IMR-90 (cell line): Measurements from ENCODE around the gene RASL11B. TPM values are rescaled to one million over a fixed set of nuclear protein-coding genes. Genes with fewer than 3 reads are reported as not detected.

Source experiments
- ATAC-seq: fragments of 200-7000 bp; cut with Tn5 transposase; 2 replicates; pipeline ENCODE4 v1.9.1; 2020; ENCODE audit warnings: low read depth, mild to moderate bottlenecking, moderate library complexity
- BruUV-seq: library from RNA; stranded (reverse); fragments of 400-500 nt; replicated peaks from 2 replicates; lab custom pipeline; 2021; lab: Mats Ljungman, UMichigan
- CTCF ChIA-PET: fragments of 300-600 bp; formaldehyde crosslinking; extraction: SDS; loops from one replicate; lab custom pipeline; 2021; ENCODE audit warnings: antibody characterized with exemption; lab: Yijun Ruan, JAX
- POLR2A ChIA-PET: fragments of 300-600 bp; sonication (Branson Sonifier 250); formaldehyde crosslinking; loops from one replicate; lab custom pipeline; 2022; ENCODE audit warnings: antibody characterized with exemption; ENCODE audit not compliant: unreplicated experiment; lab: Charles Lee
- DNase-seq: peaks from one replicate; pipeline ENCODE4 v3.0.0; 2013
- H2AFZ ChIP-seq: replicated peaks from 2 replicates; pipeline ENCODE3; 2013; ENCODE audit warnings: low read length, mild to moderate bottlenecking; ENCODE audit not compliant: poor library complexity
- H2AK5ac ChIP-seq: 2 replicates; pipeline ENCODE4 v1.6.1; 2013; ENCODE audit warnings: low read depth, low read length, inconsistent platforms
- H2AK9ac ChIP-seq: replicated peaks from 2 replicates; pipeline ENCODE3; 2013; ENCODE audit warnings: mild to moderate bottlenecking, low read depth, low read length, moderate library complexity; ENCODE audit not compliant: poor library complexity
- H2BK120ac ChIP-seq: 2 replicates; pipeline ENCODE4 v1.6.1; 2013; ENCODE audit warnings: low read depth, low read length, inconsistent platforms
- H2BK15ac ChIP-seq: 3 replicates; pipeline ENCODE4 v1.6.1; 2013; ENCODE audit warnings: low read depth, low read length, inconsistent platforms
- H2BK20ac ChIP-seq: 2 replicates; pipeline ENCODE4 v1.6.1; 2013; ENCODE audit warnings: low read depth, mild to moderate bottlenecking, inconsistent platforms, low read length, moderate library complexity
- H2BK5ac ChIP-seq: 2 replicates; pipeline ENCODE4 v1.6.1; 2013; ENCODE audit warnings: mild to moderate bottlenecking, low read depth, low read length, inconsistent platforms; ENCODE audit not compliant: poor library complexity, severe bottlenecking
- H3K14ac ChIP-seq: replicated peaks from 2 replicates; pipeline ENCODE4 v1.6.1; 2013; ENCODE audit warnings: low read depth, low read length, inconsistent platforms
- H3K18ac ChIP-seq: 2 replicates; pipeline ENCODE4 v1.6.1; 2013; ENCODE audit warnings: low read depth, low read length, control low read depth
- H3K23ac ChIP-seq: 2 replicates; pipeline ENCODE4 v1.6.1; 2013; ENCODE audit warnings: low read depth, low read length, inconsistent platforms
- H3K27ac ChIP-seq: 2 replicates; pipeline ENCODE4 v1.5.1; 2013; ENCODE audit warnings: mild to moderate bottlenecking, control low read depth, low read length; ENCODE audit not compliant: insufficient read depth
- H3K27me3 ChIP-seq: 2 replicates; pipeline ENCODE4 v1.6.1; 2013; ENCODE audit warnings: low read length; ENCODE audit not compliant: control insufficient read depth, insufficient read depth
- H3K36me3 ChIP-seq: 2 replicates; pipeline ENCODE4 v1.6.1; 2013; ENCODE audit warnings: low read length, mixed read lengths; ENCODE audit not compliant: control insufficient read depth, insufficient read depth
- H3K4ac ChIP-seq: 2 replicates; pipeline ENCODE4 v1.6.1; 2013; ENCODE audit warnings: low read depth, low read length, inconsistent platforms
- H3K4me1 ChIP-seq: 2 replicates; pipeline ENCODE4 v1.6.1; 2013; ENCODE audit warnings: low read length, mixed read lengths; ENCODE audit not compliant: control insufficient read depth, insufficient read depth
- H3K4me2 ChIP-seq: 2 replicates; pipeline ENCODE4 v1.6.1; 2013; ENCODE audit warnings: low read depth, mild to moderate bottlenecking, control low read depth, low read length, moderate library complexity
- H3K4me3 ChIP-seq: 2 replicates; pipeline ENCODE4 v1.5.1; 2013; ENCODE audit warnings: low read depth, mild to moderate bottlenecking, control low read depth, low read length, moderate library complexity; ENCODE audit not compliant: insufficient read depth
- H3K56ac ChIP-seq: 2 replicates; pipeline ENCODE4 v1.6.1; 2013; ENCODE audit warnings: low read length, inconsistent platforms; ENCODE audit not compliant: insufficient read depth; ENCODE audit errors: extremely low read depth
- H3K79me1 ChIP-seq, 2 experiments: 2 replicates each; pipeline ENCODE4 v1.6.1; 2013; ENCODE audit warnings: low read length in 2 of 2, inconsistent platforms in 1 of 2, low read depth in 1 of 2
- H3K9ac ChIP-seq: 2 replicates; pipeline ENCODE4 v1.6.1; 2013; ENCODE audit warnings: low read depth, low read length, control low read depth
- H3K9me1 ChIP-seq: 2 replicates; pipeline ENCODE4 v1.6.1; 2013; ENCODE audit warnings: low read length, inconsistent platforms; ENCODE audit not compliant: insufficient read depth
- H3K9me3 ChIP-seq: 2 replicates; pipeline ENCODE4 v1.6.1; 2013; ENCODE audit warnings: low read length; ENCODE audit not compliant: control insufficient read depth, insufficient read depth
- H4K20me1 ChIP-seq: 2 replicates; pipeline ENCODE4 v1.6.1; 2013; ENCODE audit warnings: low read length, inconsistent platforms; ENCODE audit not compliant: insufficient read depth
- H4K5ac ChIP-seq: 2 replicates; pipeline ENCODE4 v1.6.1; 2013; ENCODE audit warnings: mild to moderate bottlenecking, low read depth, low read length, control low read depth
- H4K8ac ChIP-seq, 2 experiments: 2 replicates each; pipeline ENCODE4 v1.6.1; 2013; ENCODE audit warnings: low read depth in 2 of 2, low read length in 2 of 2, control low read depth in 1 of 2, inconsistent platforms in 1 of 2
- H4K91ac ChIP-seq: 2 replicates; pipeline ENCODE4 v1.6.1; 2013; ENCODE audit warnings: low read depth, low read length, inconsistent platforms; ENCODE audit not compliant: insufficient read depth
- BHLHE40 ChIP-seq: fragments of 150-350 bp; IDR thresholded peaks from 2 replicates; pipeline ENCODE4 v1.6.1; 2016; ENCODE audit warnings: mild to moderate bottlenecking, low read depth, low read length
- CEBPB ChIP-seq: IDR thresholded peaks from 2 replicates; pipeline ENCODE4 v1.6.1; 2012; ENCODE audit warnings: low read depth, low read length, improper control_type of control experiment
- CHD1 ChIP-seq: IDR thresholded peaks from 2 replicates; pipeline ENCODE4 v1.6.1; 2012; ENCODE audit warnings: low read depth, low read length, improper control_type of control experiment
- FOS ChIP-seq: fragments of 150-350 bp; IDR thresholded peaks from 2 replicates; pipeline ENCODE4 v1.6.1; 2016; ENCODE audit warnings: low read depth, low read length
- MAFK ChIP-seq: IDR thresholded peaks from 2 replicates; pipeline ENCODE4 v1.6.1; 2012; ENCODE audit warnings: low read depth, low read length, improper control_type of control experiment
- MAZ ChIP-seq: IDR thresholded peaks from 2 replicates; pipeline ENCODE4 v1.6.1; 2012; ENCODE audit warnings: low read depth, mild to moderate bottlenecking, low read length, improper control_type of control experiment, moderate library complexity, borderline replicate concordance
- MXI1 ChIP-seq: IDR thresholded peaks from 2 replicates; pipeline ENCODE4 v1.6.1; 2012; ENCODE audit warnings: low read depth, mild to moderate bottlenecking, low read length, moderate library complexity, borderline replicate concordance
- NFE2L2 ChIP-seq: fragments of 150-350 bp; IDR thresholded peaks from 2 replicates; pipeline ENCODE4 v1.6.1; 2016; ENCODE audit warnings: low read depth, mild to moderate bottlenecking, low read length
- RCOR1 ChIP-seq: IDR thresholded peaks from 2 replicates; pipeline ENCODE4 v1.6.1; 2012; ENCODE audit warnings: mild to moderate bottlenecking, low read length, improper control_type of control experiment; ENCODE audit not compliant: insufficient replicate concordance
- RFX5 ChIP-seq: IDR thresholded peaks from 2 replicates; pipeline ENCODE4 v1.8.0; 2012; ENCODE audit warnings: low read depth, mild to moderate bottlenecking, low read length, moderate library complexity
- SMC3 ChIP-seq: fragments of 150-350 bp; IDR thresholded peaks from 2 replicates; pipeline ENCODE4 v1.6.1; 2016; ENCODE audit warnings: low read depth, mild to moderate bottlenecking, antibody characterized with exemption, low read length, moderate library complexity
- WGBS, 2 experiments: methylation state at CpG; one replicate each; pipeline versions ENCODE4 v1.1.5 to v1.1.7; 2013; ENCODE audit warnings: missing lambda C conversion rate in 2 of 2; ENCODE audit not compliant: insufficient read length in 1 of 2; ENCODE audit errors: extremely low coverage in 2 of 2; 5-methylcytosine and 5-hydroxymethylcytosine counted together
- dilution Hi-C: fragments of 300-500 bp; cut with HindIII; formaldehyde crosslinking; loops from one replicate; pipeline ENCODE4 v1.14.3; 2018; ENCODE audit warnings: low sequenced_read_pairs; ENCODE audit not compliant: unreplicated experiment
- in situ Hi-C: fragments of 300-500 bp; cut with MboI; formaldehyde crosslinking; loops from 3 replicates; pipeline ENCODE4 v1.14.3; 2019; ENCODE audit warnings: low sequenced_read_pairs, inconsistent platforms, mixed read lengths
- intact Hi-C: fragments of 100-400 bp; cut with micrococcal nuclease; formaldehyde crosslinking; loops from 2 replicates; pipeline ENCODE4 v1.10.0; 2022
- polyA plus RNA-seq, 3 experiments: library from polyadenylated mRNA; depleted of rRNA; stranded (reverse); fragments of >200 nt; gene quantifications; 2 replicates each; pipeline ENCODE4 v1.2.3, GENCODE V29; 2012; ENCODE audit warnings: low replicate concordance in 1 of 3
- total RNA-seq: library from RNA; depleted of rRNA; stranded (reverse); fragments of >200 nt; gene quantifications from 2 replicates; pipeline ENCODE4 v1.2.3, GENCODE V29; 2012
- TF ChIP-seq, protein P1 (sequence below): fragments of 150-350 bp; IDR thresholded peaks from 2 replicates; pipeline ENCODE4 v1.6.1; 2016; ENCODE audit warnings: low read depth, mild to moderate bottlenecking, low read length, moderate library complexity, borderline replicate concordance
- TF ChIP-seq, protein P2 (sequence below): conservative IDR thresholded peaks from 2 replicates; pipeline ENCODE4 v1.5.1; 2012; ENCODE audit warnings: mild to moderate bottlenecking, low read depth, low read length, improper control_type of control experiment
- TF ChIP-seq, protein P3 (sequence below): fragments of 150-350 bp; IDR thresholded peaks from 2 replicates; pipeline ENCODE4 v1.6.1; 2017; ENCODE audit warnings: mild to moderate bottlenecking, antibody characterized with exemption, low read length, low read depth

Gene RASL11B
- total and polyA plus RNA-seq, 2 of the 4 experiments (the other 2 are of a cell fraction) = 0.18 to 0.31 TPM

DNA sequence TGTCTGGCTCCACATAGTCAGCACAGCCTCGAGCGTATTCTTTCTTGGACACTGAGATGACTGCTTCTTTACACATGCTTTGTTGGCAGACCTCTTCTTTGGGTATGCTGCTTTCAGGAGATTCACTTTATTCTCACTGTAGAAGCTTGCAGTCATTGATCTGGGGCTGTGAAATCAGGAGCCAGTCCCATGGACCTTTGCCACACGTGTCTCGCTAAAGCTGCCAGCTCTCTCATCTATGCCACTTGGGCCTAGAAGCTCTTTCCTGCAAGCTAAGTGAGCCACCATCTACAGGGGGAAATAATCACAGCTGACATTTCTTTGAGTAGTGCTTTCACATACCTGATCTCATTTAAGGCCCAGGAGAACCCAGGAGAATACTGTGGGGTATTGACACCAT lies 5.0 kb downstream of the RASL11B start:
- Histone ChIP-seq H4K91ac (no peak overlapping the region), H3K9me1 (peaks cover 7% of the 10 kb centered on the region; the same call in 1 of the 2 replicates), H3K4ac (no peak overlapping the region), H3K4me3 (no peak overlapping the region), H3K79me1 (no peaks in the 10 kb centered on the region; a peak in 1 of 4 replicates), H3K56ac (no peak overlapping the region), H3K14ac (no peak overlapping the region), H3K9me3 (no peaks in the 10 kb centered on the region), H2AK5ac (no peak overlapping the region), H4K5ac (no peak overlapping the region), H3K23ac (no peak overlapping the region), H2BK120ac (no peak overlapping the region), H3K4me1 (peaks cover 9% of the 10 kb centered on the region; the same call in 1 of the 2 replicates), H3K9ac (no peak overlapping the region), H3K18ac (no peak overlapping the region), H2AFZ (no peak overlapping the region), H3K36me3 (peaks cover 15% of the 10 kb centered on the region), H4K8ac (no peak overlapping the region), H3K27me3 (no peaks in the 10 kb centered on the region), H2BK20ac (no peak overlapping the region), H4K20me1 (no peaks in the 10 kb centered on the region), H2AK9ac (no peak overlapping the region), H2BK15ac (no peak overlapping the region), H3K27ac (no peak overlapping the region), H2BK5ac (no peak overlapping the region), H3K4me2 (no peak overlapping the region)
- no peak for ATAC-seq
- in situ Hi-C loops (no loop called here), intact Hi-C loops (loop anchor here (10.0 kb wide), 2 partner anchors 212 to 492 kb away; partner anchors contain the start of gene USP46), dilution Hi-C loops (no loop called here)
- BruUV-seq = no TSS peak
- no peak for DNase-seq
- no CpG with 5 or more reads among the region's 4 CpGs for WGBS, 2 experiments
- ChIA-PET CTCF (no interaction called here), POLR2A (no interaction called here)
- TF ChIP-seq RCOR1 = no peak
- TF ChIP-seq MAZ = no peak
- TF ChIP-seq BHLHE40 = no peak
- TF ChIP-seq, protein P1, sequence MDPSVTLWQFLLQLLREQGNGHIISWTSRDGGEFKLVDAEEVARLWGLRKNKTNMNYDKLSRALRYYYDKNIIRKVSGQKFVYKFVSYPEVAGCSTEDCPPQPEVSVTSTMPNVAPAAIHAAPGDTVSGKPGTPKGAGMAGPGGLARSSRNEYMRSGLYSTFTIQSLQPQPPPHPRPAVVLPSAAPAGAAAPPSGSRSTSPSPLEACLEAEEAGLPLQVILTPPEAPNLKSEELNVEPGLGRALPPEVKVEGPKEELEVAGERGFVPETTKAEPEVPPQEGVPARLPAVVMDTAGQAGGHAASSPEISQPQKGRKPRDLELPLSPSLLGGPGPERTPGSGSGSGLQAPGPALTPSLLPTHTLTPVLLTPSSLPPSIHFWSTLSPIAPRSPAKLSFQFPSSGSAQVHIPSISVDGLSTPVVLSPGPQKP = no peak
- no peak for TF ChIP-seq RFX5
- TF ChIP-seq MXI1 = no peak
- TF ChIP-seq CEBPB = no peak
- no peak for TF ChIP-seq NFE2L2
- TF ChIP-seq CHD1 = no peak
- no peak for TF ChIP-seq FOS
- no peak for TF ChIP-seq MAFK
- TF ChIP-seq, protein P2, sequence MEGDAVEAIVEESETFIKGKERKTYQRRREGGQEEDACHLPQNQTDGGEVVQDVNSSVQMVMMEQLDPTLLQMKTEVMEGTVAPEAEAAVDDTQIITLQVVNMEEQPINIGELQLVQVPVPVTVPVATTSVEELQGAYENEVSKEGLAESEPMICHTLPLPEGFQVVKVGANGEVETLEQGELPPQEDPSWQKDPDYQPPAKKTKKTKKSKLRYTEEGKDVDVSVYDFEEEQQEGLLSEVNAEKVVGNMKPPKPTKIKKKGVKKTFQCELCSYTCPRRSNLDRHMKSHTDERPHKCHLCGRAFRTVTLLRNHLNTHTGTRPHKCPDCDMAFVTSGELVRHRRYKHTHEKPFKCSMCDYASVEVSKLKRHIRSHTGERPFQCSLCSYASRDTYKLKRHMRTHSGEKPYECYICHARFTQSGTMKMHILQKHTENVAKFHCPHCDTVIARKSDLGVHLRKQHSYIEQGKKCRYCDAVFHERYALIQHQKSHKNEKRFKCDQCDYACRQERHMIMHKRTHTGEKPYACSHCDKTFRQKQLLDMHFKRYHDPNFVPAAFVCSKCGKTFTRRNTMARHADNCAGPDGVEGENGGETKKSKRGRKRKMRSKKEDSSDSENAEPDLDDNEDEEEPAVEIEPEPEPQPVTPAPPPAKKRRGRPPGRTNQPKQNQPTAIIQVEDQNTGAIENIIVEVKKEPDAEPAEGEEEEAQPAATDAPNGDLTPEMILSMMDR = no peak
- TF ChIP-seq SMC3 = no peak
- TF ChIP-seq, protein P3, sequence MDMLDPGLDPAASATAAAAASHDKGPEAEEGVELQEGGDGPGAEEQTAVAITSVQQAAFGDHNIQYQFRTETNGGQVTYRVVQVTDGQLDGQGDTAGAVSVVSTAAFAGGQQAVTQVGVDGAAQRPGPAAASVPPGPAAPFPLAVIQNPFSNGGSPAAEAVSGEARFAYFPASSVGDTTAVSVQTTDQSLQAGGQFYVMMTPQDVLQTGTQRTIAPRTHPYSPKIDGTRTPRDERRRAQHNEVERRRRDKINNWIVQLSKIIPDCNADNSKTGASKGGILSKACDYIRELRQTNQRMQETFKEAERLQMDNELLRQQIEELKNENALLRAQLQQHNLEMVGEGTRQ = no peak
